HG03066 (cell line): ENCODE data around the gene HMSD.
A peak's percentile ranks its signal among the peaks of the same experiment; 100 is the strongest.
"Not testable (repeated sequence)": the region's sequence is repeated elsewhere in the genome, so short reads cannot be mapped to it uniquely, and the experiment has no call there.

Source experiments
- ATAC-seq: cut with Tn5 transposase; IDR thresholded peaks from one replicate; pipeline ENCODE4 v1.9.1; 2021; ENCODE audit warnings: low read depth; ENCODE audit not compliant: unreplicated experiment

The HMSD gene, protein sequence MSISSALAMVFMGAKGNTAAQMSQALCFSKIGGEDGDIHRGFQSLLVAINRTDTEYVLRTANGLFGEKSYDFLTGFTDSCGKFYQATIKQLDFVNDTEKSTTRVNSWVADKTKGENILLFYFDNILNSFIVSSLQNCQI

GRCh38 chr18:63949068-63949737 is at the start of gene HMSD:
Gene HMSD (plus strand): TSS chr18:63949301. CDS start chr18:63953456, 4,155 bp downstream.
- peak; percentile 90 for ATAC-seq

DNA sequence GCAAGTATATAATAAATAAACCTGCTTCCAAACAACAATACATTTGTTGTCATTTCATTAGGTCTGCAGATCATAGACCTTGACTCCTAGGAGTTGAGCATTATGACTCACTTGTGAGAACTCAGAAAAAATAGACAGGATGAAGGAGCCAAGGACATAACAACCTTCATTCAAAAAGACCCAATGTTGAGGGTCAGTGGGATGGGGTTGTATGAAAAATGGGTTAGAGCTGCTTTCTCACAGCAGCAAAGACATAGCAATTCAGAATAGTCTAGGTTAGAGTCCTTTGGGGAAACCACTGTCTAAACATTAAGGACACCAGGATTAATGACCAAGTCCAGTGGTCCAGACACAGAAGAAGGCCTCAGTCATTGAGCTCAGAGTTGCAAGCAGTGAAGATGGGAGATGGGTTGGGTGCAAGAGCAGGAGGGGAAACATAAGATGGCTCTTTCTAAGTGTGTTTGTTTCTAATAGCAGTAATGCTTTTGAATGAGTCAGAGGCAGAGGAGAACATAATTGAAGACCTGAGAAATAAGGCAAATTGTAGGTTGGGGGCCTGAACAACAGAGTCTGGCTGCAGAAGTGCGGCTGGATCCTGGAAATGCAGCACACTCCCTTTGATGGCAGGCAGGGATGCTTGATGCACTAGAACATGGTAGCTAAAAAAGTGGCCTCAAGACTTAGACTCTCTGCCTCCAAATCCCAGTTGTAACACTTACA is 45.1 kb upstream of the HMSD start:
- no peak for ATAC-seq

- no peak for ATAC-seq
Observed at GRCh38 chr18:63904694-63905093, 44.4 kb upstream of the HMSD start.

- ATAC-seq, result no peak
Observed at GRCh38 chr18:63905361-63905760, 43.7 kb upstream of the HMSD start.

- no peak for ATAC-seq
Observed at GRCh38 chr18:63906056-63906455, 43.0 kb upstream of the HMSD start.

GRCh38 chr18:63907664-63908063 is 41.4 kb upstream of the HMSD start, which contains the start of gene SERPINB10:
Gene SERPINB10 (plus strand): TSS chr18:63907958. CDS start chr18:63915511, 7,553 bp downstream.
- ATAC-seq, result no peak

DNA sequence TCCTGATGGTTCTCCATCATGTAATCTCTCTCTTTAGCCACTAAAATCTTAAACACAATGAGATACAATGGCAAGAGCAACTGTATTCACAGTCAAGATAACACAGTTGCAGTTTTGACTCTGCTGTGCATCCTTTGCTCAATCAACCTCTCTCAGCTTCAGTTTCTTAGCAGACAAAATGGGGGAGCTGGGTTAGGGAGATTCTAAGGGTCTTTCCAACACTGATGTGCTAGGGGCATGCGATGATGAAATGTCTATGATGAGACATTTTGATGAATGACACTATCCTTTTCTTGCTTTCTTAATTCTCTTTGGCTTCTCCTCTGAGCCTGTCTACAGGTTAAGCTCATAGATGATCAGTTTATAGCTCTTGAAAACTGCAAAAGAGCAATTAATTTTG is 40.2 kb upstream of the HMSD start:
- ATAC-seq, result no peak

DNA sequence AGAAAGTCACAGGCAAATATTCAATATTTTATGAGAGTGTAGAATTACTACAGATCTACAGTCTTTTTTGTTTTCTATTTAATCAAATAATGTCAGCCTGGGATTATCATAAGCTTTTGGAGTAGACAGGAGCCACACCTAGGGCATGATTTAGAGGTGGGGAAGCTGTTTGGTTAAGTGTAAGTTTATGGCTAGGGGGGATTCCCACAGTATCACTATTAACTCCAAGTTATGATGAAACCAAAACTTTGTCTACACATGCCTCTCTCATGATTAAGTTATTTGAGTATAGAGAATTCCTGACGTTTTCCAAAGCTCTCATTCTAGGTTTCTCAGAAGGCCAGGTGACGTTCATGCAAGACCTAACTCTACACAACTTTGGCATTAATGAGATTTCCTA is 39.2 kb upstream of the HMSD start:
- ATAC-seq, result no peak

- no peak for ATAC-seq
Observed at GRCh38 chr18:63917817-63918216, 31.3 kb upstream of the HMSD start.

GRCh38 chr18:63922049-63922448 is 27.1 kb upstream of the HMSD start:
- no peak for ATAC-seq

- ATAC-seq, result no peak
Observed at GRCh38 chr18:63924551-63924950, 24.6 kb upstream of the HMSD start.

GRCh38 chr18:63928331-63928730 is 20.8 kb upstream of the HMSD start:
- ATAC-seq, result no peak

DNA sequence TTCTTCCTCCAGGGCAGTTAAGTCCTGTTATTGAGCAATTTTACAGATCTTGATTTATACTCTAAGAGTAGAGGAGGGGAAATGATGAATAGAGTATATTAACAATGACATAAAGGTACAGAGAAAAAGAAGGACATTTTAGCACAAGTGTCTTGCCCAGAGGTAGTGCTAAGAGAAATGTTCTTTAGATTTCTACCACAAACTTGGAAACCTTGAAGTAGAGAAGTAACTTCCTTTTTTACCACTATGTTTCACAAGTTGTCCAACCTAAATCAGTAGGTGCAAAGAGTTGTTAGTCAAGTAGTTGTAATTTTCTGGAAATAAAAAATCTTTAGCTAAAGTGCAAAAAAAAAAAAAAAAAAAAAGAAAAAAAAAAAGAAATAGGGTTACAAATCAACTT is 19.7 kb upstream of the HMSD start:
- ATAC-seq, result not testable (repeated sequence)

- ATAC-seq, result no peak
Observed at GRCh38 chr18:63930773-63931354, 18.2 kb upstream of the HMSD start.

DNA sequence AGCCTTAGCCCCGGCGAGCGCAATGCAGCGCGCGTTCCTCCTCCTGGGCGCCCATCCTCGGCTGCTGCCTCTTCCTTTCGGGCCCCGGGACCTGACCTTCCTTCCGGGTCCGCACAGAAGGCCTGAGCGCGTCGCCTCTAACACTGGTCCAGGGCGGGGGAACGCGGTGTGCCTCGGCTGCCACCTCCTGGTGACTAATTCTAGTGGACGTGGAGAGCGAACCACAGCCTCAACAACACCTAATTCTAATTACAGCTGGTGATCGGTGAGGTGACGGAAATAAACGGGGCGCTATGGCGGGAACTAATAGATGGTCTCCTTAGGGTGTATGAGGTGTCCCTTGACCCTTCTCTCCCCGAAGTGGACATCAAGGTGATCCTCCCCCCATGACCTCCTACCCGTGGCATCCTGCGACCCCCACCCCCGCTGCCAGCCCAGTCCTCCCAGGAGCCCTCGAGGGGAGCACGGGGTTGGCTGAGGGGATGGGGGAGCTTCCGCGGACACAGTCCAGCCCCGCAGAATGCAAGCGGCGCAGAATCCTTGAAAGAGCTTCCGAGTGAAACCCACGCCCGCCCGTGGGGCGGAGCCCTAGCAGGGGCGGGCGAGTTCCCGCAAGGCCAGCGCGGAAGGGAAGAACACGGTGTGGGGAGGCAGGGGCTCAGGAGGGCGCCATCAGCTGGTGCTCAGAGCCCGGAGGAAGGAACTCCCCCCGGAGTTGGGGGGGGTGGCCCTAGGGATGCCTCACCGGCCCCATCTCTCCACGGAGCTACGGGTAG is 12.8 kb upstream of the HMSD start:
- peak; percentile 97 for ATAC-seq

DNA sequence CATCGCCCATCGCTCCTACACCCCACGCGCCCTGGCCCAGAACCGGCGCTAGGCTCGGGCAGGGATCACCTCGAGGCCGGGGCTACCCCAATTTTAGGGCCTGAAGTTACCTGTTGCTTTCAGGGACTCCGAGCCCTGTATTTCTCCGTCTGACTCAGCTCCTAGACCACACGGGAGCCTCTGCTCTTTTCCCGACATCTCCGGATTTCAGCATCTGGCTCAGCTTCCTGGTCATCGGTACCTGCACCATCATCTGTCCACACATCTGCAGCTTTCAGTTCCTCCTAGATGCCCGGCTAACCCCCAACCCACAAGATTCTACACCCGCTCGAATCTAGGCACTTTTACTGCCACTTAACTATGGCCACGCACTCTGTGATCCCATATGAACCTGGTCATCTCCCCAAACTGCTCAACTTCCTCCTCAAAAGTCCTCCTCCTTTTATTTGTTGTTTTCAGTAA is 12.1 kb upstream of the HMSD start:
- no peak for ATAC-seq

- ATAC-seq, result no peak
Observed at GRCh38 chr18:63940008-63940407, 9.1 kb upstream of the HMSD start.

DNA sequence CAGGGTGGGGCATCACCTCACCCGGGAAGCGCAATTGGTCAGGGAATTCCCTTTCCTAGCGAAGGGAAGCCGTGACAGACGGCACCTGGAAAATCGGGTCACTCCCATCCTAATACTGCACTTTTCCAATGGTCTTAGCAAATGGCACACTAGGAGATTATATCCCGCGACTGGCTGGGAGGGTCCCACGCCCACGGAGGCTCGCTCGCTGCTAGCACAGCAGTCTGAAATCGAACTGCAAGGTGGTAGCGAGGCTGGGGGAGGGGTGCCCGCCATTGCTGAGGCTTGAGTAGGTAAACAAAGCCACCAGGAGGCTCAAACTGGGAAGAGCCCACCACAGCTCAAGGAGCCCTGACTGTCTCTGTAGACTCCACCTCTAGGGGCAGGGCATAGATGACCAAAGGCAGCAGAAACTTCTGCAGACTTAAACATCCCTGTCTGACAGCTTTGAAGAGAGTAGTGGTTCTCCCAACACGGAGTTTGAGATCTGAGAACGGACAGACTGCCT is 8.5 kb upstream of the HMSD start:
- ATAC-seq, result not testable (repeated sequence)

GRCh38 chr18:63947051-63947790 is 1.9 kb upstream of the HMSD start:
- no peak for ATAC-seq

DNA sequence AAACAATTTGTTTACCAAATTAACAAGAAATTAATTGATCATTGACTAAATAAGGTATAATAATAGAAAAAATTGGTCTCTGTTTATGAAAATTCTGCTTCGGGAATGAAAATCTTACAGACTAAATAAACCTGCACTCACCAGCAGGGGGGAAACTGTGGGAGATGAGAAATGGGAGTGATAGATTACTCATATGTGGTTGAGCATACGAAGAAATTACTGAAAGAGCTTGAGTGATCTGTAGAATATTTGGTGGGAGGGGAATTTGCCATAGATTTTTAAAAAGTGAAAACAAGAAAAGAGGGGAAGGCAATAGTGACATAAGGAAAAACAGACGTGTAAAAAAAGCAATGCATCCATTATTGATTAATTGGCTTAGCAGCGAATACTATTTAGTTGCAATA is 2.2 kb downstream of the HMSD start:
- peak; percentile 43 for ATAC-seq
